H9 (cell line): Measurements from ENCODE around the gene MMP15. TPM values are rescaled to one million over a fixed set of nuclear protein-coding genes. Genes with fewer than 3 reads are reported as not detected.

Experiments
- DNase-seq: peaks from one replicate; pipeline ENCODE4 v3.0.0-alpha.2; 2017
- H2AFZ ChIP-seq: one replicate; pipeline ENCODE4 v1.6.1; 2013; ENCODE audit warnings: mild to moderate bottlenecking, low read length, control low read depth, moderate library complexity
- H2AK5ac ChIP-seq: 2 replicates; pipeline ENCODE4 v1.6.1; 2013; ENCODE audit warnings: low read length, control low read depth, mixed read lengths; ENCODE audit not compliant: insufficient read length
- H2BK120ac ChIP-seq: one replicate; pipeline ENCODE4 v1.6.1; 2013; ENCODE audit warnings: low read depth, mild to moderate bottlenecking, low read length, control low read depth, inconsistent platforms; ENCODE audit not compliant: poor library complexity, severe bottlenecking
- H2BK12ac ChIP-seq: 2 replicates; pipeline ENCODE4 v1.6.1; 2013; ENCODE audit warnings: low read length, control low read depth, mixed read lengths, low read depth; ENCODE audit not compliant: insufficient read length
- H2BK15ac ChIP-seq: 2 replicates; pipeline ENCODE4 v1.6.1; 2013; ENCODE audit warnings: low read depth, low read length, control low read depth
- H2BK20ac ChIP-seq: one replicate; pipeline ENCODE4 v1.6.1; 2013; ENCODE audit warnings: low read depth, mild to moderate bottlenecking, low read length, control low read depth, inconsistent platforms; ENCODE audit not compliant: poor library complexity, severe bottlenecking
- H2BK5ac ChIP-seq: 2 replicates; pipeline ENCODE4 v1.6.1; 2013; ENCODE audit warnings: low read length, control low read depth, mixed read lengths; ENCODE audit not compliant: insufficient read length
- H3K14ac ChIP-seq: 2 replicates; pipeline ENCODE4 v1.6.1; 2013; ENCODE audit warnings: low read length, control low read depth; ENCODE audit not compliant: insufficient read depth
- H3K18ac ChIP-seq: 2 replicates; pipeline ENCODE4 v1.6.1; 2013; ENCODE audit warnings: low read depth, mild to moderate bottlenecking, mixed read lengths, low read length, control low read depth; ENCODE audit not compliant: insufficient read length
- H3K23ac ChIP-seq: 2 replicates; pipeline ENCODE4 v1.6.1; 2013; ENCODE audit warnings: low read length, control low read depth, mixed read lengths, low read depth; ENCODE audit not compliant: insufficient read length
- H3K23me2 ChIP-seq: 2 replicates; pipeline ENCODE4 v1.6.1; 2013; ENCODE audit warnings: low read depth, mild to moderate bottlenecking, mixed read lengths, low read length, control low read depth; ENCODE audit not compliant: insufficient read length, poor library complexity, severe bottlenecking
- H3K27ac ChIP-seq: 2 replicates; pipeline ENCODE4 v1.5.1; 2013; ENCODE audit warnings: low read length, control low read depth, mixed read lengths, low read depth; ENCODE audit not compliant: insufficient read length
- H3K27me3 ChIP-seq: 2 replicates; pipeline ENCODE4 v1.6.1; 2013; ENCODE audit warnings: low read length, control low read depth, inconsistent platforms; ENCODE audit not compliant: insufficient read depth
- H3K4ac ChIP-seq: 2 replicates; pipeline ENCODE4 v1.6.1; 2013; ENCODE audit warnings: low read depth, mild to moderate bottlenecking, control low read depth, inconsistent platforms, low read length, moderate library complexity
- H3K4me1 ChIP-seq: 2 replicates; pipeline ENCODE4 v1.6.1; 2013; ENCODE audit warnings: low read length, control low read depth, inconsistent platforms; ENCODE audit not compliant: insufficient read depth
- H3K4me2 ChIP-seq: 2 replicates; pipeline ENCODE4 v1.6.1; 2013; ENCODE audit warnings: low read length, control low read depth, mixed read lengths; ENCODE audit not compliant: insufficient read length, insufficient read depth
- H3K56ac ChIP-seq: 2 replicates; pipeline ENCODE4 v1.6.1; 2013; ENCODE audit warnings: low read depth, mild to moderate bottlenecking, mixed read lengths, low read length, control low read depth; ENCODE audit not compliant: insufficient read length
- H3K79me1 ChIP-seq: 2 replicates; pipeline ENCODE4 v1.6.1; 2013; ENCODE audit warnings: low read depth, mild to moderate bottlenecking, moderate library complexity, low read length, control low read depth, inconsistent platforms; ENCODE audit not compliant: insufficient read depth, poor library complexity, severe bottlenecking
- H3K79me2 ChIP-seq: 2 replicates; pipeline ENCODE4 v1.6.1; 2013; ENCODE audit warnings: low read length, control low read depth, inconsistent platforms; ENCODE audit not compliant: insufficient read depth
- H3K9ac ChIP-seq: 2 replicates; pipeline ENCODE4 v1.6.1; 2013; ENCODE audit warnings: low read length, control low read depth, mixed read lengths; ENCODE audit not compliant: insufficient read length; ENCODE audit errors: extremely low read depth
- H3K9me3 ChIP-seq: one replicate; pipeline ENCODE4 v1.6.1; 2013; ENCODE audit warnings: low read depth, low read length, inconsistent platforms; ENCODE audit not compliant: control insufficient read depth
- H3T11ph ChIP-seq: one replicate; pipeline ENCODE4 v1.6.1; 2013; ENCODE audit warnings: mild to moderate bottlenecking, low read length, control low read depth, inconsistent platforms
- H4K20me1 ChIP-seq: one replicate; pipeline ENCODE4 v1.6.1; 2013; ENCODE audit not compliant: control insufficient read depth, insufficient read length, insufficient read depth
- H4K5ac ChIP-seq: 2 replicates; pipeline ENCODE4 v1.6.1; 2013; ENCODE audit warnings: low read depth, mild to moderate bottlenecking, mixed read lengths, low read length, control low read depth; ENCODE audit not compliant: insufficient read length
- H4K8ac ChIP-seq: replicated peaks from 2 replicates; pipeline ENCODE4 v1.6.1; 2013; ENCODE audit warnings: low read length, control low read depth, mixed read lengths, low read depth; ENCODE audit not compliant: insufficient read length
- H4K91ac ChIP-seq: 2 replicates; pipeline ENCODE4 v1.6.1; 2013; ENCODE audit warnings: low read depth, mild to moderate bottlenecking, moderate library complexity, mixed read lengths, low read length, control low read depth; ENCODE audit not compliant: insufficient read length
- H3K27ac Mint-ChIP-seq, 3 experiments: 2 replicates in 2 of 3; 3 replicates in 1 of 3; pipeline ENCODE4 v1.8.0; 2020 to 2021; ENCODE audit warnings: mixed read lengths in 3 of 3, mild to moderate bottlenecking in 1 of 3, moderate library complexity in 1 of 3
- H3K27me3 Mint-ChIP-seq: 2 replicates; pipeline ENCODE4 v1.8.0; 2021; ENCODE audit warnings: low read depth, mild to moderate bottlenecking, moderate library complexity, mixed read lengths
- H3K36me3 Mint-ChIP-seq, 3 experiments: 2 replicates in 2 of 3; 3 replicates in 1 of 3; pipeline ENCODE4 v1.8.0; 2020 to 2021; ENCODE audit warnings: low read depth in 3 of 3, mixed read lengths in 3 of 3; ENCODE audit not compliant: insufficient read depth in 1 of 3
- H3K4me1 Mint-ChIP-seq, 2 experiments: 2 replicates each; pipeline ENCODE4 v1.8.0; 2020; ENCODE audit warnings: mixed read lengths in 2 of 2
- H3K4me3 Mint-ChIP-seq, 2 experiments: 2 replicates in 1 of 2; 3 replicates in 1 of 2; pipeline ENCODE4 v1.8.0; 2020 to 2021; ENCODE audit warnings: mild to moderate bottlenecking in 2 of 2, mixed read lengths in 2 of 2, moderate library complexity in 1 of 2
- H3K9me3 Mint-ChIP-seq, 2 experiments: 2 replicates in 1 of 2; 3 replicates in 1 of 2; pipeline ENCODE4 v1.8.0; 2020; ENCODE audit warnings: mild to moderate bottlenecking in 2 of 2, mixed read lengths in 2 of 2, moderate library complexity in 1 of 2
- WGBS: extraction: QIAGEN DNeasy Blood & Tissue Kit; methylation state at CpG from one replicate; pipeline ENCODE4 v1.1.7; 2013; ENCODE audit warnings: missing lambda C conversion rate, low lambda C conversion rate, mixed read lengths; ENCODE audit not compliant: insufficient read length; ENCODE audit errors: extremely low coverage; 5-methylcytosine and 5-hydroxymethylcytosine counted together
- total RNA-seq: library from RNA; stranded (reverse); gene quantifications from 2 replicates; pipeline ENCODE4 v1.2.1, GENCODE V29; 2021
- TF ChIP-seq, protein P1 (sequence below): fragments of 200-600 bp; sonication (generic); conservative IDR thresholded peaks from 3 replicates; pipeline ENCODE4 v1.8.0; 2021; ENCODE audit warnings: antibody characterized with exemption, mild to moderate bottlenecking

MMP15 gene
- total RNA-seq, 1 experiment from 2014 or later, result 32.9 TPM

DNA sequence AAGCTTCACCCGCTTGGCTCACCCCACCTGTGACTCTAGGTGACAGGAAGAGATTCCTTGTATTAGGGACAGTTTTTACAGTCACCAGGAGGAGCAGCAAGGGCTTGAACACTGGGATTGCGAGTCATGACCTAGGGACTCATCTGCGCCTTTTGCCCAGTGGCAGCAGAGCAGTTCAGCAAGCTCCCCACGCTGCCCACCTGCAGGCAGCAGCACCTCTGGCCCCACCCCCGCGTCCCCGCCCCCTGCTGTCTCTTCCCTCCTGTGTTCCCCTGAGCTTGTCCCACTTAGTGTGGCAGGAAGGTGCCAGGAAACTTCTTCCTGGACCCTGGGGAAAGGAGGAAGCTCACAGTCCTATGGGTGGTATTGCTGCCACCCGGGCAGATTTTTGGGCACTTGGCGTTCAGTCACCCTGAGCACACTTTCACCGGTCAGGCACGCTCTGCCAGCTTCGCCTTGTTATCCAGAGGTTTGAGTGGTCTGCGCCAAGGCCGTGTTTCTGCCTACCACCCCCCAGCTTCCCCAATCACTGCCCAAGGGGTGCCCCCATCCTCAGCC, 8.7 kb downstream of the MMP15 start:
- H2BK120ac ChIP-seq, result no peak overlapping the region
- H3K27me3 Mint-ChIP-seq, result no peaks in the 10 kb centered on the region
- H3K27ac ChIP-seq, result no peak overlapping the region
- H3K9ac ChIP-seq, result no peak overlapping the region
- H2BK12ac ChIP-seq, result no peak overlapping the region
- H4K5ac ChIP-seq, result no peak overlapping the region
- H3K79me1 ChIP-seq, result no peaks in the 10 kb centered on the region
- H3K4me2 ChIP-seq, result no peak overlapping the region
- no peaks in the 10 kb centered on the region for H4K20me1 ChIP-seq
- H3K4me1 ChIP-seq, result no peaks in the 10 kb centered on the region
- no peak for DNase-seq
- peaks cover 2% of the 10 kb centered on the region; the same call in 1 of the 2 replicates for H3K79me2 ChIP-seq
- H4K8ac ChIP-seq, result no peak overlapping the region
- no peaks in the 10 kb centered on the region for H3K27me3 ChIP-seq
- H2AK5ac ChIP-seq, result no peak overlapping the region
- H3K4me1 Mint-ChIP-seq, result peaks cover 14 to 25% of the 10 kb centered on the region in 2 experiments
- peaks cover 4 to 32% (median 23%) of the 10 kb centered on the region in 3 experiments; a peak in 6 of 7 replicates for H3K36me3 Mint-ChIP-seq
- H3K27ac Mint-ChIP-seq, result no peak overlapping the region
- no peak overlapping the region; the same call in 1 of the 2 replicates for H3K14ac ChIP-seq
- H2BK5ac ChIP-seq, result no peak overlapping the region
- no peak overlapping the region for H3T11ph ChIP-seq
- H3K18ac ChIP-seq, result no peak overlapping the region
- TF ChIP-seq, protein P1, sequence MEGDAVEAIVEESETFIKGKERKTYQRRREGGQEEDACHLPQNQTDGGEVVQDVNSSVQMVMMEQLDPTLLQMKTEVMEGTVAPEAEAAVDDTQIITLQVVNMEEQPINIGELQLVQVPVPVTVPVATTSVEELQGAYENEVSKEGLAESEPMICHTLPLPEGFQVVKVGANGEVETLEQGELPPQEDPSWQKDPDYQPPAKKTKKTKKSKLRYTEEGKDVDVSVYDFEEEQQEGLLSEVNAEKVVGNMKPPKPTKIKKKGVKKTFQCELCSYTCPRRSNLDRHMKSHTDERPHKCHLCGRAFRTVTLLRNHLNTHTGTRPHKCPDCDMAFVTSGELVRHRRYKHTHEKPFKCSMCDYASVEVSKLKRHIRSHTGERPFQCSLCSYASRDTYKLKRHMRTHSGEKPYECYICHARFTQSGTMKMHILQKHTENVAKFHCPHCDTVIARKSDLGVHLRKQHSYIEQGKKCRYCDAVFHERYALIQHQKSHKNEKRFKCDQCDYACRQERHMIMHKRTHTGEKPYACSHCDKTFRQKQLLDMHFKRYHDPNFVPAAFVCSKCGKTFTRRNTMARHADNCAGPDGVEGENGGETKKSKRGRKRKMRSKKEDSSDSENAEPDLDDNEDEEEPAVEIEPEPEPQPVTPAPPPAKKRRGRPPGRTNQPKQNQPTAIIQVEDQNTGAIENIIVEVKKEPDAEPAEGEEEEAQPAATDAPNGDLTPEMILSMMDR, result no peak
- no peak overlapping the region for H3K23ac ChIP-seq
- no peak overlapping the region for H3K4me3 Mint-ChIP-seq
- no peak overlapping the region for H3K56ac ChIP-seq
- no peak overlapping the region for H4K91ac ChIP-seq
- H3K23me2 ChIP-seq, result no peaks in the 10 kb centered on the region
- no peak overlapping the region for H2BK20ac ChIP-seq
- WGBS, result no CpG with 5 or more reads among the region's 14 CpGs
- H3K4ac ChIP-seq, result no peak overlapping the region
- no peak overlapping the region for H2AFZ ChIP-seq
- H2BK15ac ChIP-seq, result no peak overlapping the region
- H3K9me3 ChIP-seq, result no peaks in the 10 kb centered on the region
- H3K9me3 Mint-ChIP-seq, result no peaks in the 10 kb centered on the region; a peak in 1 of 5 replicates
